ENCODE results near the gene ARPIN.

DNA sequence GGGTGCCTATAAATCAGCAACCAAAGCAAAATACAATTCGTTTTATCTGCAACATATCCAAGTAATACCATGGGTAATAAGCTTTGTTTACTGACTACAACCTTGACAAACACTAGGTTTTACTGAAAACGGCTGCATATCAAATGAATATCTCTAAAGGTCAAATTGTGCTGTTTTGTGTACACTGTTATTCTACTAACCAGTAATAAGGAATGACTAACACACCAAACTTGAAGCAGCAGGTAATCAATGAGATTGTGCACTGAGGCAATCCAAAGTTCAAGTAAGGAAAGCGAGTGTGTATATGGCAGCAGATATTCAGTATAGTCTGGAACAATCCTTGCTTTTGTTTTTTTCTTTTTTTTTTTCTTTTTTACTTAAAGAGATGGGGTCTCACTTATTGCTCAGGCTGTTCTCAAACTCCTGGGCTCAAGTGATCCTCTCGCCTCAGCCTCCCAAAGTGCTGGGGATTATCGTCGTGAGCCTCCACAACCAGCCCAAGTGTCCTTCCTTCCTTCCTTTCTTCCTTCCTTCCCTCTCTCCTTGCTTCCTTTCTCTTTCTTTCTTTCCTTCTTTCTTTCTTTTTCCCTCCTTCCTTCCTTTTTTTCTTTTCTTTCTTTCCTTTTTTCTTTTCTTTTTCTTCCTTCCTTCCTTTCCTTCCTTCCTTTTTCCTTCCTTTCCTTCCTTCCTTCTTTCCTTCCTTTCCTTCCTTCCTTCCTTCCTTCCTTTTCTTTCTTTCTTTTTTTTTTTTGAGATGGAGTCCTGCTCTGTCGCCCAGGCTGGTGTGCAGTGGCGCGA is 53.9 kb downstream of the ARPIN start:
- TF ChIP-seq, protein P1, sequence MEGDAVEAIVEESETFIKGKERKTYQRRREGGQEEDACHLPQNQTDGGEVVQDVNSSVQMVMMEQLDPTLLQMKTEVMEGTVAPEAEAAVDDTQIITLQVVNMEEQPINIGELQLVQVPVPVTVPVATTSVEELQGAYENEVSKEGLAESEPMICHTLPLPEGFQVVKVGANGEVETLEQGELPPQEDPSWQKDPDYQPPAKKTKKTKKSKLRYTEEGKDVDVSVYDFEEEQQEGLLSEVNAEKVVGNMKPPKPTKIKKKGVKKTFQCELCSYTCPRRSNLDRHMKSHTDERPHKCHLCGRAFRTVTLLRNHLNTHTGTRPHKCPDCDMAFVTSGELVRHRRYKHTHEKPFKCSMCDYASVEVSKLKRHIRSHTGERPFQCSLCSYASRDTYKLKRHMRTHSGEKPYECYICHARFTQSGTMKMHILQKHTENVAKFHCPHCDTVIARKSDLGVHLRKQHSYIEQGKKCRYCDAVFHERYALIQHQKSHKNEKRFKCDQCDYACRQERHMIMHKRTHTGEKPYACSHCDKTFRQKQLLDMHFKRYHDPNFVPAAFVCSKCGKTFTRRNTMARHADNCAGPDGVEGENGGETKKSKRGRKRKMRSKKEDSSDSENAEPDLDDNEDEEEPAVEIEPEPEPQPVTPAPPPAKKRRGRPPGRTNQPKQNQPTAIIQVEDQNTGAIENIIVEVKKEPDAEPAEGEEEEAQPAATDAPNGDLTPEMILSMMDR (IDR thresholded peaks at IDR 0.05) = no peak
- TF ChIP-seq ZFX (IDR thresholded peaks at IDR 0.05; ENCODE audit: borderline replicate concordance) = no peak
